DMS 273 (cell line): Measurements from ENCODE around the gene PSMC3IP.
"Not testable (repeated sequence)": the region's sequence is repeated elsewhere in the genome, so short reads cannot be mapped to it uniquely, and the experiment has no call there.

ENCODE experiments used
- DNase-seq: peaks from one replicate; lab custom pipeline; 2025; ENCODE audit not compliant: unreplicated experiment; lab: John Stamatoyannopoulos, UW

PSMC3IP gene

GRCh38 chr17:42541041-42541833, 36.3 kb downstream of the PSMC3IP start:
- DNase-seq, result no peak

- DNase-seq, result not testable (repeated sequence)
These were observed 37.0 kb downstream of the PSMC3IP start for GRCh38 chr17:42540558-42540957.

- no peak for DNase-seq
These were observed 39.0 kb downstream of the PSMC3IP start for GRCh38 chr17:42538482-42538881.

- DNase-seq, result peak; percentile 58
These were observed 39.6 kb downstream of the PSMC3IP start for GRCh38 chr17:42537826-42538451.

DNA sequence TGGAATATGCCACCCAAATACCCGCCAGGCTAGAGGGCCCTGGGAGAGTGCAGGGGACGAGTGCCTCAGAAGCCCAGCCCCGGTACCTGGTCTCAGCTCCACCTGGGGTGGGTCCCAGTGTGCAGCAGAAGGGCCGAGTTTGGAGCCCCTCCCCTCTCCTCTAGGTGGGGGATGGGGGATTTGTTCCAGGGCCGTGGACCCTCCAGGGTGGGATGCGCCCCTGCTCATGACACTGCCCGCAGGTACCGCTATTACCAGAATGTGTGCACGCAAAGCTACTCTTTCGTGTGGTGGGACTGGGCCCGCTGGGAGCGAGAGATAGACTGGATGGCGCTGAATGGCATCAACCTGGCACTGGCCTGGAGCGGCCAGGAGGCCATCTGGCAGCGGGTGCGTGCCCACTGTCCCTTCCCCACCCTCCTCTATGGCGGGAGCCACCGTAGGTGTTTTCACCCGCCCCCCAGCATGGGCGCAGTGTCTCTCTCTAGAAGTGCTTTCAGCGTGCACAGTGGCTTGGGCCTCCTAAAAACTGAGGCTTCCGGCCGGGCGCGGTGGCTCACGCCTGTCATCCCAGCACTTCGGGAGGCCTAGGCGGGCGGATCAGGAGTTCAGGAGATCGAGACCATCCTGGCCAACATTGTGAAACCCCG, 40.2 kb downstream of the PSMC3IP start:
- no peak for DNase-seq

- peak; percentile 94 for DNase-seq
These were observed 41.0 kb downstream of the PSMC3IP start for GRCh38 chr17:42536372-42537155.

DNA sequence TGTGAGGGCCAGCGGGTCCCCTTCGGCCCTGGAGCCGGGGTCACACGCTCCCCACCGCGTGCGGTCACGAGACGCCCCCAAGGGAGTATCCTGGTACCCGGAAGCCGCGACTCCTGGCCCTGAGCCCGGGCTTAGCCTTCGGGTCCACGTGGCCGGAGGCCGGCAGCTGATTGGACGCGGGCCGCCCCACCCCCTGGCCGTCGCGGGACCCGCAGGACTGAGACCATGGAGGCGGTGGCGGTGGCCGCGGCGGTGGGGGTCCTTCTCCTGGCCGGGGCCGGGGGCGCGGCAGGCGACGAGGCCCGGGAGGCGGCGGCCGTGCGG, 41.5 kb downstream of the PSMC3IP start, which contains the start of gene NAGLU:
Gene NAGLU, plus strand, starts transcription at position 194 of the 324 bp plus-strand sequence. Its CDS starts 32 bp downstream, at position 226.
- DNase-seq, result peak; percentile 97

- peak; percentile 63 for DNase-seq
These were observed 42.1 kb downstream of the PSMC3IP start for GRCh38 chr17:42535155-42536047.

GRCh38 chr17:42531455-42532354, 45.8 kb downstream of the PSMC3IP start:
- DNase-seq, result peak; percentile 83

DNA sequence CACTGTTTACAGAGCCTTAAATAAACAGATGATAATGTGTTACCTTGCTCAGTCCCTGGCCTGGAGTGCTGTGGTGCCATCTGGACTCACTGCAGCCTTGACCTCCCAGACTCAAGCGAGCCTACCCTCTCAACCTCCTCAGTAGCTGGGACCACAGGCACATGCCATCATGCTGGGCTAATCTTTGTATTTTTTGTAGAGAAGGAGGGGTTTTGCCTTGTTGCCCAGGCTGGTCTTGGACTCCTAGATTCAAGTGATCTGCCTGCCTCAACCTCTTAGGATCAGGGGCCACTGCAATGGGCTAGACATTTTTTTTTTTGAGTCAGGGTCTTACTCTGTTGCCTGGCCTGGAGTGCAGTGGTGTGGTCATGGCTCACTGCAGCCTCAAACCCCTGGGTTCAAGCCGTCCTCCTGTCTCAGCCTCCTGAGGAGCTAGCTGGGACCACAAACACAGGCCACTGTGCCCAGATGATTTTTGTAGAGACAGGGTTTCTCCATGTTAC, 46.5 kb downstream of the PSMC3IP start:
- peak; percentile 61 for DNase-seq

- no peak for DNase-seq
These were observed 48.5 kb downstream of the PSMC3IP start for GRCh38 chr17:42529061-42529460.

GRCh38 chr17:42527932-42528331, 49.6 kb downstream of the PSMC3IP start:
- no peak for DNase-seq

- no peak for DNase-seq
These were observed 51.5 kb downstream of the PSMC3IP start for GRCh38 chr17:42526031-42526444.

- DNase-seq, result no peak
These were observed 52.3 kb downstream of the PSMC3IP start for GRCh38 chr17:42525221-42525620.

DNA sequence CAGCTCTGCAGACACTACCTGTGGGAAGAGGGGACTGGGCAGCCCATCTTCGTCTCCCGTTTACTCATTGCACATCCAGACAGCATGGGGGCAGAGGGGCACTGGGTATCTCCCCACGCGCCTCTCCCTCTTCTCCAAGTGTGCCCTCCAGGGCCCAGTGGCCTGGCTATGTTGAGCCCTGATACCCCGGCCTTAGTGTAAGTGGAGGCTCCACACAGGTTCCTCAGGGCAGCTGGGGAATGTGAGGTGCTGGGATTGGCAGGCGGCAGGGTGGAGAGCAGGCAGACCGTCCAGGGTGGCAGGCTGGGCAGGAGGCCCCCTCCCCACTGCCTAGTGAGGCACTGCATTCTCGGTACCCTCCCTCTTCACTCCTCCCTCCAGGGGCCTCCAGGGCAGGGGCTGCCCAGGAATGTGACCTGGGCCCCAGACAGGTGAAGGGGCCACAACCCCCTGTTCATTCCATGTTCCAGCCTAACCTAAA, 54.7 kb downstream of the PSMC3IP start:
- DNase-seq, result no peak
